ENCODE results near the gene COP1.

- TF ChIP-seq CTCF (conservative IDR thresholded peaks at IDR 0.05; ENCODE audit: low read depth, low read length) (no peak), POLR2A (IDR thresholded peaks at IDR 0.05; ENCODE audit: low read depth, low read length) (no peak), USF2 (IDR thresholded peaks at IDR 0.05; ENCODE audit: low read depth, low read length) (no peak), SMC3 (IDR thresholded peaks at IDR 0.05; ENCODE audit: low read depth, low read length) (no peak), MAFK (IDR thresholded peaks at IDR 0.05; ENCODE audit: low read depth, low read length) (no peak), BHLHE40 (IDR thresholded peaks at IDR 0.05; ENCODE audit: low read depth, low read length) (no peak)
Observed at GRCh38 chr1:175984813-175985212, 222.3 kb downstream of the COP1 start.

All from IMR-90 (cell line).